Measurements from ENCODE around the gene GRPEL1.
A peak's percentile ranks its signal among the peaks of the same experiment; 100 is the strongest.

The GRPEL1 gene

GRCh38 chr4:7062816-7063215, 5.0 kb downstream of the GRPEL1 start:
- DNase-seq (ENCODE audit: low spot score): no peak

GRCh38 chr4:7061815-7062214, 6.0 kb downstream of the GRPEL1 start:
- no peak for DNase-seq (ENCODE audit: low spot score)

GRCh38 chr4:7060346-7061150, 7.3 kb downstream of the GRPEL1 start:
- no peak for DNase-seq (ENCODE audit: low spot score)

GRCh38 chr4:7059662-7060061, 8.2 kb downstream of the GRPEL1 start:
- DNase-seq (ENCODE audit: low spot score): no peak

DNA sequence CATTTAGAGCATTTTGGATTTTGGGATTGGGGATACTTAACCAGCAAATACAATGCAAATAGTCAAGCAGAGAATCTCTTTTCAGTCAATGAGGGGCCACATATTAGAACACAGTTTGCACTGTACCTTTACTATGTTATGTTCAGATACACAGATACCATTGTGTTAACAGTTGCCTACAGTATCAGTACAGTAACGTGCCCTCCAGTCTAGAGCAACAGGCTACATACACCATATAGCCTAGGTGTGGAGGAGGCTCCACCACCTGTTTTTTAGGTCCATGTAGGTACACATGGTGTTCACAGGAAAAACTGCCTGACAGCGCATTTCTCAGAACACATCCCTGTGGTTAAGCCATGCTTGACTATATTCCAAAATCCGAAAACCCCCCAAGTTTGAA, 9.1 kb downstream of the GRPEL1 start:
- DNase-seq (ENCODE audit: low spot score): no peak

GRCh38 chr4:7055990-7056325, 11.9 kb downstream of the GRPEL1 start:
- no peak for DNase-seq (ENCODE audit: low spot score)

GRCh38 chr4:7055111-7055989, 12.5 kb downstream of the GRPEL1 start:
- peak; percentile 89 for DNase-seq (ENCODE audit: low spot score)

- DNase-seq (ENCODE audit: low spot score): no peak
These were observed 13.6 kb downstream of the GRPEL1 start for GRCh38 chr4:7054106-7054880.

DNA sequence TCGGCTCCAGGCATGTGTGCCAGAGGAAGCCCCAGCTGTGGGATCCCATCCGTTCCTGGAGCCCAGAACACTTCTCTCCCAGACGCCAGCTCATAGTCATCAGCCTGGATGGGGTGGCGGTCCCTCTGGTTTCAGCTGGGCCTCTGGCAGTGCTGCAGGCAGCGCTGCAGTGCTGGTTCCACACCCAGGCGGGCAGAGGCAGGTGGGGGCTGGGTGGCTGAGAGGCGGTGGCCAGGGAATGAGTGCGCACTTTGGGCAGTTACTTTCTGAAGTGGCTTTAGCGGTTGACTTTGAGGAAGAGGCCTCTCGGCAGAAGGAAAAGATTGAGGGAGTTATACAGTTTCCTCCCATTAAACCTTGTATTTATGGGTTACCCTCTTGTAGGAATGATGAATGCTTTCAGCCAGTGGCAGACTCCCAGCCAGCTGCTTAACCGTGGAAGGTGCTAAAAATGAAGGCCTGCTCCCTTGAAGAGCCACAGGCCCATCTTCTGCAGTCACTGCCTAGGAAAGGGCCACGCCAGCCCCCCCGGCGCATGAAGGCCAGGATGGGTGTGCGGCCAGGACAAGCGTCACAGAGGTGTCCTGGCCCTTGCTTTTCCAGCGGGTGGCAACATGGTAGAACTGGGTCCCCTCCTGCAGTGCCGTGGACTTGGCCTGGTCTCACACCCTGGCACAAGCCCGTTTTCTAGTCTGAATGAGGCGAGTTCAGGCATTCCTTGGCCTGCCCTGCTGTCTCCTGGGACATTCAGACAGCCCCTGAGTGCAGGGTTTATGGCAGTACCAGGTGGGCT, 14.7 kb downstream of the GRPEL1 start:
- no peak for DNase-seq (ENCODE audit: low spot score)

DNA sequence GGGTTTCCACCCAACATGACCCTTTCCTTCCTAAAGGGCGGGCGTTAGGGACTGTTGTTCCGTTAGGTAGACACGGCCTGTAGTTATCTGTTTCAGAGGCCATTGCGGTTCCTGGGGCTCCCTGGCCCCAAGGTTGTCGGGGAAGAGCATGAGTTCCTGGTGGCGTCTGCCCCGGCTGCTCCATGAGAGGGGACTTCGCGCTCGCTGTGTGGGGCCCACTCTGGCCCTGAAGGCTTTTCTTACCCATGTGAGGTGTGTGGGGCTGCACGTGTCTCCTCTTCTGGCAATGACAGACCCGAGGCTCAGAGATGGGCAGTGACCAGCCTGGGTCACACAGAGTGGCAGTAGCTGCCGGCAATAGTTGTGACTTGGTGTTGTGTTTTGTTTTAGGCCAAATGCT, 15.6 kb downstream of the GRPEL1 start:
- no peak for DNase-seq (ENCODE audit: low spot score)

GRCh38 chr4:7051905-7052304, 16.0 kb downstream of the GRPEL1 start:
- DNase-seq (ENCODE audit: low spot score): no peak

- no peak for DNase-seq (ENCODE audit: low spot score)
These were observed 16.7 kb downstream of the GRPEL1 start for GRCh38 chr4:7051144-7051495.

- DNase-seq (ENCODE audit: low spot score): no peak
These were observed 17.3 kb downstream of the GRPEL1 start for GRCh38 chr4:7050481-7051143.

GRCh38 chr4:7049739-7050138, 18.1 kb downstream of the GRPEL1 start:
- DNase-seq (ENCODE audit: low spot score): no peak

DNA sequence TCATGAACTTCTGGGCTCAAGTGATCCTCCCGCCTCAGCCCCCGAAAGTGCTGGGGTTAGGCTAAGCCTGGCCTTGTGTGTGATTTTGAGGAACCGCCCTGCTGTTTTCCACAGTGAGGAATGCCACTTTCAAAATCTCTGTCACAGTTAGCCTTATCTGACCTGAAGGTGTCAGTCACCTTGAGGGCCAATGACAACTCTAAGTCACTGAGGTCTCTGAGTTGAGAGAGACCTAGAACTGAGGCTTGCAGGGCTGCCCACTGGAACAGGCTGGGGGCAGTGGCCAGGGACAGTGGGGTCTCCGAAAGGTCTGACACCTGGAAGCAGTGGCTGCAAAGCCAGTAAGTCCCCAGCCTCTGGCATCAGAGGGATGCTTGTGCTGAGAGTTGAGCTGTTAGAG, 18.6 kb downstream of the GRPEL1 start:
- no peak for DNase-seq (ENCODE audit: low spot score)

- no peak for DNase-seq (ENCODE audit: low spot score)
These were observed 19.2 kb downstream of the GRPEL1 start for GRCh38 chr4:7048642-7049041.

DNA sequence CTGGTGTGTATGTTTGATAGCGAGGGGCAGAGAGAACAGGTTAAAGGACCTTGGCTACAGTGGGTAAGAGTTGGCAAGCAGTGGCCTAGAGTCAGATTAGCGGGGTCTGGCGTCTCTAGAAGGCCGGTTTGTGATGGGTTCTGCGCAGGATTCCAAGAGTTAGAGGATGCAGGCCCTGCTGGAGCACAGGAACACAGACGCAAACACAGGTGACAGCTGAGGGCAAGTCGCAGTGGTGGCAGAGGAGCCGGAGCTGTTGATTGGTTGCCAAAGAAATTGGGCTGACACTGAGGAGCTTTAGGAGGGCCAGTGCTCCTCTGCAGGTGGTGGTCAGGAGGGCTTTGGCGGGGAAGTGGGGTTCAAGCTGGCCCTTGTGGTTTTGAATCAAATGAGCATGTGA, 20.9 kb downstream of the GRPEL1 start:
- no peak for DNase-seq (ENCODE audit: low spot score)

GRCh38 chr4:7045961-7046921, 21.6 kb downstream of the GRPEL1 start:
- no peak for DNase-seq (ENCODE audit: low spot score)

- DNase-seq (ENCODE audit: low spot score): no peak
These were observed 22.3 kb downstream of the GRPEL1 start for GRCh38 chr4:7045553-7045952.
